Upper lobe of right lung (tissue), 1 donor: Measurements from ENCODE around the gene CDT1. TPM values are rescaled to one million over a fixed set of nuclear protein-coding genes. Genes with fewer than 3 reads are reported as not detected.

Experiments used
- ATAC-seq: fragments of 200-7000 bp; cut with Tn5 transposase; one replicate; pipeline ENCODE4 v1.9.1; 2020; ENCODE audit warnings: mild to moderate bottlenecking, moderate library complexity
- DNase-seq: peaks from one replicate; pipeline ENCODE4 v3.0.0-alpha.2; 2020
- H3K27ac ChIP-seq: fragments of 200-600 bp; one replicate; pipeline ENCODE4 v1.8.0; 2022
- H3K27me3 ChIP-seq: fragments of 200-600 bp; one replicate; pipeline ENCODE4 v1.8.0; 2022; ENCODE audit warnings: mild to moderate bottlenecking
- H3K36me3 ChIP-seq: fragments of 200-600 bp; one replicate; pipeline ENCODE4 v1.8.0; 2022
- H3K4me1 ChIP-seq: fragments of 200-600 bp; one replicate; pipeline ENCODE4 v1.8.0; 2022
- H3K4me3 ChIP-seq: fragments of 200-600 bp; one replicate; pipeline ENCODE4 v1.8.0; 2022; ENCODE audit warnings: mild to moderate bottlenecking
- H3K9me3 ChIP-seq: fragments of 200-600 bp; one replicate; pipeline ENCODE4 v1.8.0; 2022
- intact Hi-C: fragments of 100-400 bp; cut with DNase I; formaldehyde crosslinking; loops from one replicate; pipeline ENCODE4 v1.11.0; 2022
- total RNA-seq: library from RNA; stranded (reverse); fragmentation: NEBNext Ultra II Directional; extraction: Animal tissue kit (Norgen Biotek cat#: 25700); gene quantifications from one replicate; pipeline ENCODE4 v1.2.1, GENCODE V29; 2021
- TF ChIP-seq, protein P1 (sequence below): fragments of 200-600 bp; IDR thresholded peaks from one replicate; pipeline ENCODE4 v1.8.0; 2022; ENCODE audit warnings: antibody characterized with exemption
- donor health status: DM: no; HTN: yes; CAD: no; lungs with severe emphysema.

CDT1 gene
- total RNA-seq, 1 donor from 2014 or later, result 1.0 TPM

GRCh38 chr16:88855736-88856121 lies 52.1 kb downstream of the CDT1 start:
- Histone ChIP-seq H3K27ac (peak overlapping the region; percentile 92), H3K9me3 (no peaks in the 10 kb centered on the region), H3K4me1 (peaks cover 38% of the 10 kb centered on the region), H3K36me3 (peaks cover 20% of the 10 kb centered on the region), H3K27me3 (no peaks in the 10 kb centered on the region), H3K4me3 (peak overlapping the region; percentile 100)
- ATAC-seq (no peak), DNase-seq (no peak)
- TF ChIP-seq, protein P1, sequence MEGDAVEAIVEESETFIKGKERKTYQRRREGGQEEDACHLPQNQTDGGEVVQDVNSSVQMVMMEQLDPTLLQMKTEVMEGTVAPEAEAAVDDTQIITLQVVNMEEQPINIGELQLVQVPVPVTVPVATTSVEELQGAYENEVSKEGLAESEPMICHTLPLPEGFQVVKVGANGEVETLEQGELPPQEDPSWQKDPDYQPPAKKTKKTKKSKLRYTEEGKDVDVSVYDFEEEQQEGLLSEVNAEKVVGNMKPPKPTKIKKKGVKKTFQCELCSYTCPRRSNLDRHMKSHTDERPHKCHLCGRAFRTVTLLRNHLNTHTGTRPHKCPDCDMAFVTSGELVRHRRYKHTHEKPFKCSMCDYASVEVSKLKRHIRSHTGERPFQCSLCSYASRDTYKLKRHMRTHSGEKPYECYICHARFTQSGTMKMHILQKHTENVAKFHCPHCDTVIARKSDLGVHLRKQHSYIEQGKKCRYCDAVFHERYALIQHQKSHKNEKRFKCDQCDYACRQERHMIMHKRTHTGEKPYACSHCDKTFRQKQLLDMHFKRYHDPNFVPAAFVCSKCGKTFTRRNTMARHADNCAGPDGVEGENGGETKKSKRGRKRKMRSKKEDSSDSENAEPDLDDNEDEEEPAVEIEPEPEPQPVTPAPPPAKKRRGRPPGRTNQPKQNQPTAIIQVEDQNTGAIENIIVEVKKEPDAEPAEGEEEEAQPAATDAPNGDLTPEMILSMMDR, result no peak
- intact Hi-C loops, result no loop called here

GRCh38 chr16:88856122-88856827 lies 52.7 kb downstream of the CDT1 start:
- peak overlapping the region; percentile 100 for H3K4me3 ChIP-seq
- H3K4me1 ChIP-seq, result peaks cover 38% of the 10 kb centered on the region
- H3K27me3 ChIP-seq, result no peaks in the 10 kb centered on the region
- intact Hi-C loops, result no loop called here
- no peaks in the 10 kb centered on the region for H3K9me3 ChIP-seq
- TF ChIP-seq, protein P1, result no peak
- ATAC-seq (no peak), DNase-seq (peak; percentile 71)
- peaks cover 26% of the 10 kb centered on the region for H3K36me3 ChIP-seq
- peak overlapping the region; percentile 92 for H3K27ac ChIP-seq

DNA sequence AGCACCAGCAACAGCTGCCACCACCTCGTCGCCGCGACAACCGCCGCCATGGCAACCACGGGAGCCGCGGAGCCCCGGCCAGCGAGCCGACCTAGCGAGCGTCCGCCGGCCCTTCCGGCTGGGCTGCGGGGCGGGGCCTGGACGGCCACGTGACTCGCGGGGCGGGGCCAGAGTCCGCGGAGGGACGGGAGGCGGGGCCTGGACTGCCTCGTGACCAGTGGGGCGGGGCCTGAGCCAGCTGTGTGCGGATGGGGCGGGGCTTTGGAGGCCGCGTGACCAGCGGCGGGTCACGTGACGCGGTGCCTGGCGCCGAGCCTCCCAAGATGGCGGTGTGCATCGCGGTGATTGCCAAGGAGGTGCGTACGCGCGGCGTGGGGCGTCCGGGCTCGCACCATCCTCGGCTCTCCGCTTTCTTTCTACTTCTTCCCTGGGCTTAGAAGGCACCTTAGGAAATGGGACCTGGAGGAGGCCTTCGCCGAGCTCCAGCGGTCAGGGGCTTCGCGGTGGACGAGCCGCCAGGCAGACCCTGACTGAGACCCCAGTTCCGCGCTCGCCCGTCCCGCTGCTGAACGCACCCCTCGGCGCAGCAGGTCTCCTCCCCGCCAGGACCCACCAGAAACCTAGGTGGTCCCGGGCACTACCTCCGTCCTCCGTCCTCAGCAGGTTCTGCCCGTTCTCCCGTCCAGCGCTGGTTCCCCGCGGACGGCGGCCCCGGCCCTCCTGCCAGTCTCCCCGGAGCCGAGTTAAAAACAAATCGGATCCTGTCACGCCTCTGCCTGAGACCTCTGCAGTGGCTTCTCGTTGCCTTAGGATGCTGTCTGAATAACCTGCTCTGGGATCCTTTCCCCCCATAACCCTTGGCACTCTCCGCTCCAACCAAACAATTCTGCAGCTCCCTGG lies 53.5 kb downstream of the CDT1 start, which contains the start of the genes GALNS and TRAPPC2L:
TSS of gene GALNS (minus strand) at position 120 of the 900 bp plus-strand sequence. CDS start at position 50, 70 bp downstream.
TSS of gene TRAPPC2L (plus strand) at position 300 of the 900 bp plus-strand sequence. CDS start at position 324, 24 bp downstream.
- Histone ChIP-seq H3K27ac (peak within 1 kb of the TSS; percentile 92), H3K4me1 (peaks cover 38% of the 10 kb centered on the region), H3K27me3 (no peaks in the 10 kb centered on the region), H3K9me3 (no peaks in the 10 kb centered on the region), H3K4me3 (peak within 1 kb of the TSS; percentile 100), H3K36me3 (peaks cover 34% of the 10 kb centered on the region)
- ATAC-seq, result peak; percentile 97
- TF ChIP-seq, protein P1, result no peak
- peak; percentile 99 for DNase-seq
- intact Hi-C loops, result no loop called here

DNA sequence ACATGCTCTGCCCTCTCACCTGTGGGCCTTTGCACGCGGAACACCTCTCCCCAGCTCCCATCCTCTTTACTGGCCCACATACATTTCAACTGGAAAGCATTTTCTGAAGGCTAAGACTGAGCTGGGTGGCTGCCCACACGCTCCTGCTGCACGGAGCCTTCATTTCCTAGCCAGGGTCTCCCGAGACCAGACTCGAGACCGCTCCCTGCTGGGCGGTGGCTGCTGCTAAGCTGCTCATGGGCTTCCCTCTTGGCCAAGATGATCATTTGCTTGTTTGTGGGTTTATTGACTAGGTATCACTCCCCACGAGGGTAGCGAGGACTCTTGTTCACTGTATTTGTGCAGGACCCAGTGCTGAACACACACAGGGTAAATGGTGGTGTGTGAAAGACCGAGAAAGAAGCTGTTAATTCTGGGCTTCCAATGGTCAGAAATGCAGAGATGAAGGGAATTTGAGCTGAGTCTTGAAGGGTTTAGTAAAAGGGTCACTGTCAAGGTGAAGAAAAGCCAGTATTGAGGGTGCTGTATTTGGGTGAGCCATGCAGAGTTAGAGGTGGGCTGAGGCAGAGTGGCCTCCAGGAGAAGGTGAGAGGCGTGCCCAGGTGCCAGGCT lies 54.2 kb downstream of the CDT1 start:
- H3K9me3 ChIP-seq, result no peaks in the 10 kb centered on the region
- ATAC-seq (peak; percentile 70), DNase-seq (peak; percentile 91)
- peaks cover 42% of the 10 kb centered on the region for H3K36me3 ChIP-seq
- H3K4me1 ChIP-seq, result peaks cover 38% of the 10 kb centered on the region
- H3K27me3 ChIP-seq, result no peaks in the 10 kb centered on the region
- intact Hi-C loops, result no loop called here
- TF ChIP-seq, protein P1, result peak; percentile 72
- H3K27ac ChIP-seq, result peak overlapping the region; percentile 92
- H3K4me3 ChIP-seq, result peak overlapping the region; percentile 100

Other genes with a start within 250 kb of the CDT1 start
- 44.5 TPM for gene ZC3H18, start 233.4 kb upstream of the CDT1 start, total RNA-seq
- not detected for gene IL17C, start 165.2 kb upstream of the CDT1 start, total RNA-seq
- gene CYBA, start 152.7 kb upstream of the CDT1 start, total RNA-seq, result 257 TPM
- gene MVD, start 140.7 kb upstream of the CDT1 start, total RNA-seq, result 104 TPM
- gene SNAI3, start 117.3 kb upstream of the CDT1 start, total RNA-seq, result 7.0 TPM
- gene RNF166, start 97.4 kb upstream of the CDT1 start, total RNA-seq, result 50.6 TPM
- 21.3 TPM for gene CTU2, start 97.3 kb upstream of the CDT1 start, total RNA-seq
- gene PIEZO1, start 18.6 kb upstream of the CDT1 start, total RNA-seq, result 196 TPM
- gene APRT, start 8.1 kb downstream of the CDT1 start, total RNA-seq, result 85.2 TPM
- gene GALNS, start 53.2 kb downstream of the CDT1 start, total RNA-seq, result 32.8 TPM
- 43.9 TPM for gene TRAPPC2L, start 53.3 kb downstream of the CDT1 start, total RNA-seq
- gene PABPN1L, start 62.9 kb downstream of the CDT1 start, total RNA-seq, result not detected
- gene CBFA2T3, start 173.4 kb downstream of the CDT1 start, total RNA-seq, result 19.0 TPM